Measurements from ENCODE around the gene ARHGEF11.
A peak's percentile ranks its signal among the peaks of the same experiment; 100 is the strongest.

DNA sequence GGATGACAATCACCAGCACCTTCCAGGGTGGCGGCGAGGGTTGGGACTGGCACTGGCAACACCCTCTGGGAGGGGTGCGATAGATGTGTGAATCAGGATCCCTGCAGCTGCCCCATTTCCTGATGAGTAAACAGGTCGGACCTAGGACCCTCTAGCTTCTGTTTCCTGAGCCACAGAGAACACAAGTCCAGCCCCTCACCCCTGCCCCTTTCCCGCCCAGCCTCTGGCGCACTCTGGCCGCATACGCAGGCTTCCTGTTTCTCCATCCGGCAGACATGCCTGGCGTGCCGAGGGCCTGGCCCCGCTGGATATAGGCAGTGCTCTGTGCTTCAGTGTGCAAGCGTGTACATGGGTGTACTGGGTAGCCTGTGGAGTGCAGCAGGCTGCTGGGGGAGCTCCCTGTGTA, 147.4 kb downstream of the ARHGEF11 start:
- peak in 1 of 4 donors; percentile 15 for TF ChIP-seq EP300 (IDR thresholded peaks at IDR 0.05)
- no peak for TF ChIP-seq CTCF (IDR thresholded peaks at IDR 0.05)
- peak in 1 of 2 donors; percentile 52 for TF ChIP-seq POLR2AphosphoS5 (IDR thresholded peaks at IDR 0.05)
- no peak for TF ChIP-seq POLR2A (IDR thresholded peaks at IDR 0.05)

Data from upper lobe of left lung (tissue), 4 donors.